Neural cell (in vitro differentiated cells): Measurements from ENCODE around the gene ANKRD63. TPM values are rescaled to one million over a fixed set of nuclear protein-coding genes. Genes with fewer than 3 reads are reported as not detected.

Source experiments
- H2AFZ ChIP-seq: fragments of 200-600, 300-800 bp; sonication (generic), shearing (Covaris generic); 2 replicates; pipeline ENCODE4 v1.6.0; 2014; ENCODE audit warnings: low read depth, mild to moderate bottlenecking, antibody characterized with exemption, low read length, moderate library complexity
- H3F3A ChIP-seq: fragments of 200-600 bp; shearing (Covaris generic); 2 replicates; pipeline ENCODE4 v1.6.1; 2016; ENCODE audit warnings: mild to moderate bottlenecking, moderate library complexity, mixed read lengths, antibody characterized with exemption, low read length; ENCODE audit not compliant: insufficient read depth, poor library complexity, severe bottlenecking
- H3K27ac ChIP-seq: fragments of 200-600, 300-800 bp; sonication (generic), shearing (Covaris generic); 2 replicates; pipeline ENCODE4 v1.5.1; 2014; ENCODE audit warnings: mild to moderate bottlenecking, low read length, moderate library complexity
- H3K27me3 ChIP-seq: fragments of 300-800, 200-600 bp; sonication (generic), shearing (Covaris generic); 2 replicates; pipeline ENCODE4 v1.6.0; 2014; ENCODE audit warnings: mild to moderate bottlenecking, low read depth, low read length, moderate library complexity; ENCODE audit not compliant: insufficient read depth
- H3K36me3 ChIP-seq: fragments of 300-800, 200-600 bp; sonication (generic), shearing (Covaris generic); 2 replicates; pipeline ENCODE4 v1.5.1; 2014; ENCODE audit warnings: mild to moderate bottlenecking, antibody characterized with exemption, low read length, moderate library complexity; ENCODE audit not compliant: insufficient read depth
- H3K4me2 ChIP-seq: fragments of 300-800, 200-600 bp; sonication (generic), shearing (Covaris generic); 2 replicates; pipeline ENCODE4 v1.6.0; 2014; ENCODE audit warnings: mild to moderate bottlenecking, low read length
- H3K4me3 ChIP-seq: fragments of 300-800, 200-600 bp; sonication (generic), shearing (Covaris generic); 2 replicates; pipeline ENCODE4 v1.5.1; 2014; ENCODE audit warnings: mild to moderate bottlenecking, low read length, moderate library complexity
- H3K79me2 ChIP-seq: fragments of 200-600 bp; shearing (Covaris generic); replicated peaks from 2 replicates; pipeline ENCODE4 v1.6.0; 2014; ENCODE audit warnings: mild to moderate bottlenecking, low read length, moderate library complexity; ENCODE audit not compliant: insufficient read depth
- H3K9ac ChIP-seq: fragments of 300-800, 200-600 bp; sonication (generic), shearing (Covaris generic); 2 replicates; pipeline ENCODE4 v1.6.1; 2016; ENCODE audit warnings: mild to moderate bottlenecking, low read length, mixed read lengths
- H3K9me2 ChIP-seq: fragments of 200-600 bp; shearing (Covaris generic); 2 replicates; pipeline ENCODE4 v1.6.1; 2016; ENCODE audit warnings: mild to moderate bottlenecking, low read length, mixed read lengths; ENCODE audit not compliant: insufficient read depth
- H3K9me3 ChIP-seq: fragments of 200-600, 300-800 bp; sonication (generic), shearing (Covaris generic); 2 replicates; pipeline ENCODE4 v1.6.1; 2016; ENCODE audit warnings: mild to moderate bottlenecking, mixed run types, low read length, moderate library complexity, mixed read lengths
- H4K20me1 ChIP-seq: fragments of 200-600 bp; shearing (Covaris generic); 2 replicates; pipeline ENCODE4 v1.6.1; 2016; ENCODE audit warnings: mild to moderate bottlenecking, mixed run types; ENCODE audit not compliant: insufficient read depth
- EP300 ChIP-seq: fragments of 450-650 bp; conservative IDR thresholded peaks from 2 replicates; pipeline ENCODE4 v1.6.1; 2014; ENCODE audit warnings: antibody characterized with exemption, mild to moderate bottlenecking, moderate library complexity; ENCODE audit not compliant: poor library complexity, severe bottlenecking
- EZH2 ChIP-seq: fragments of 200-600, 300-800 bp; shearing (Covaris generic), sonication (generic); IDR thresholded peaks from 2 replicates; pipeline ENCODE4 v1.6.1; 2014; ENCODE audit warnings: antibody characterized with exemption, low read length, borderline replicate concordance, mild to moderate bottlenecking; ENCODE audit not compliant: insufficient read depth, poor library complexity, severe bottlenecking
- MXI1 ChIP-seq: fragments of 450-650 bp; conservative IDR thresholded peaks from 2 replicates; pipeline ENCODE4 v1.6.1; 2014; ENCODE audit warnings: antibody characterized with exemption, mild to moderate bottlenecking; ENCODE audit not compliant: poor library complexity, severe bottlenecking
- POLR2AphosphoS5 ChIP-seq: IDR thresholded peaks from 2 replicates; pipeline ENCODE4 v1.6.1; 2012
- RAD21 ChIP-seq: fragments of 450-650 bp; conservative IDR thresholded peaks from 2 replicates; pipeline ENCODE4 v1.6.1; 2014; ENCODE audit warnings: antibody characterized with exemption, mild to moderate bottlenecking, moderate library complexity
- SMC3 ChIP-seq: fragments of 450-650 bp; conservative IDR thresholded peaks from 2 replicates; pipeline ENCODE4 v1.6.1; 2014; ENCODE audit warnings: antibody characterized with exemption, mild to moderate bottlenecking, moderate library complexity; ENCODE audit not compliant: poor library complexity
- TAF1 ChIP-seq: IDR thresholded peaks from 2 replicates; pipeline ENCODE4 v1.6.1; 2012; ENCODE audit warnings: low read depth
- polyA plus RNA-seq: library from polyadenylated mRNA; depleted of rRNA; stranded (reverse); fragments of >200 nt; gene quantifications from 2 replicates; pipeline ENCODE4 v1.2.3, GENCODE V29; 2014
- TF ChIP-seq, protein P1 (sequence below): IDR thresholded peaks from 2 replicates; pipeline ENCODE4 v1.6.1; 2012; ENCODE audit warnings: borderline replicate concordance
- TF ChIP-seq, protein P2 (sequence below): fragments of 450-650 bp; IDR thresholded peaks from 2 replicates; pipeline ENCODE4 v1.5.1; 2014; ENCODE audit warnings: antibody characterized with exemption, mild to moderate bottlenecking, moderate library complexity; ENCODE audit not compliant: poor library complexity, severe bottlenecking

Gene ANKRD63
- polyA plus RNA-seq, 1 donor from 2014 or later = 2.1 TPM

DNA sequence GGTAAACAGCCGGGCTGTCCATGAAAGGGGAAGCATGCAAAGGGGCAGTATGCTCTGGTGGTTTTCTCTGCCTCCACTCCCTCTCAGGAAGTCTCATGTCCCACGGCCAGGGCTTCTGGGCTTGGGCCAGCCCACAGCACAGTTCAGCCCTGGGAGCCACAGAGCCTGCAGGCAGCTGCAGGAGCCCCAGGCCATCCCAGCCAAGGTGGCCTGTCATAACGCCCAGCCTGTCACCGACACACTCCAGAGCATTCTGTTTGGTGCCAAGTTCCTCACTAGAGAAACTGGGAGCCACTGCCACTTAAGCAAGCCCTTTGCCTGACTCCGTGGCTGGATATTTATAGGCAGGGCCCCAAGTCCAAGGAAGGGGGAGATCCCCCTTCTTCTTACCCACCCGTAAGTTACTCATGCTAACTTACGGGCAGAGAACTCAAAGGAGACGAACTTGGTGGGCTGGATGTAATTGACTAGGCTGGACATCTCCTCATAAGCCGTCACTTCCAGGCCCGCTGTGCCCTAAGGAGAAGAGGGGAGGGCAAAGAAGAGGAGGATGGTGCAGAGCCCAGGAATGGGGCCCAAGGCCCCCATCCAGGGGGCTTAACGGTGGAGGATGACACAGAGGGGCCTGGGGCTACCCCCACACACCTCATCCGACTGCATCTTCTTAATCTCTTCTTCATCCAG, 13.2 kb upstream of the ANKRD63 start:
- Histone ChIP-seq H3K36me3 (no peaks in the 10 kb centered on the region), H2AFZ (no peak overlapping the region), H3K27ac (no peak overlapping the region), H3F3A (no peaks in the 10 kb centered on the region), H3K4me2 (no peak overlapping the region), H3K79me2 (no peaks in the 10 kb centered on the region), H4K20me1 (no peaks in the 10 kb centered on the region), H3K9me2 (no peaks in the 10 kb centered on the region), H3K9me3 (no peaks in the 10 kb centered on the region), H3K27me3 (no peaks in the 10 kb centered on the region), H3K9ac (no peak overlapping the region), H3K4me3 (no peak overlapping the region)
- TF ChIP-seq EZH2 = no peak
- TF ChIP-seq, protein P1, sequence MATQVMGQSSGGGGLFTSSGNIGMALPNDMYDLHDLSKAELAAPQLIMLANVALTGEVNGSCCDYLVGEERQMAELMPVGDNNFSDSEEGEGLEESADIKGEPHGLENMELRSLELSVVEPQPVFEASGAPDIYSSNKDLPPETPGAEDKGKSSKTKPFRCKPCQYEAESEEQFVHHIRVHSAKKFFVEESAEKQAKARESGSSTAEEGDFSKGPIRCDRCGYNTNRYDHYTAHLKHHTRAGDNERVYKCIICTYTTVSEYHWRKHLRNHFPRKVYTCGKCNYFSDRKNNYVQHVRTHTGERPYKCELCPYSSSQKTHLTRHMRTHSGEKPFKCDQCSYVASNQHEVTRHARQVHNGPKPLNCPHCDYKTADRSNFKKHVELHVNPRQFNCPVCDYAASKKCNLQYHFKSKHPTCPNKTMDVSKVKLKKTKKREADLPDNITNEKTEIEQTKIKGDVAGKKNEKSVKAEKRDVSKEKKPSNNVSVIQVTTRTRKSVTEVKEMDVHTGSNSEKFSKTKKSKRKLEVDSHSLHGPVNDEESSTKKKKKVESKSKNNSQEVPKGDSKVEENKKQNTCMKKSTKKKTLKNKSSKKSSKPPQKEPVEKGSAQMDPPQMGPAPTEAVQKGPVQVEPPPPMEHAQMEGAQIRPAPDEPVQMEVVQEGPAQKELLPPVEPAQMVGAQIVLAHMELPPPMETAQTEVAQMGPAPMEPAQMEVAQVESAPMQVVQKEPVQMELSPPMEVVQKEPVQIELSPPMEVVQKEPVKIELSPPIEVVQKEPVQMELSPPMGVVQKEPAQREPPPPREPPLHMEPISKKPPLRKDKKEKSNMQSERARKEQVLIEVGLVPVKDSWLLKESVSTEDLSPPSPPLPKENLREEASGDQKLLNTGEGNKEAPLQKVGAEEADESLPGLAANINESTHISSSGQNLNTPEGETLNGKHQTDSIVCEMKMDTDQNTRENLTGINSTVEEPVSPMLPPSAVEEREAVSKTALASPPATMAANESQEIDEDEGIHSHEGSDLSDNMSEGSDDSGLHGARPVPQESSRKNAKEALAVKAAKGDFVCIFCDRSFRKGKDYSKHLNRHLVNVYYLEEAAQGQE = no peak
- no peak for TF ChIP-seq POLR2AphosphoS5
- TF ChIP-seq, protein P2, sequence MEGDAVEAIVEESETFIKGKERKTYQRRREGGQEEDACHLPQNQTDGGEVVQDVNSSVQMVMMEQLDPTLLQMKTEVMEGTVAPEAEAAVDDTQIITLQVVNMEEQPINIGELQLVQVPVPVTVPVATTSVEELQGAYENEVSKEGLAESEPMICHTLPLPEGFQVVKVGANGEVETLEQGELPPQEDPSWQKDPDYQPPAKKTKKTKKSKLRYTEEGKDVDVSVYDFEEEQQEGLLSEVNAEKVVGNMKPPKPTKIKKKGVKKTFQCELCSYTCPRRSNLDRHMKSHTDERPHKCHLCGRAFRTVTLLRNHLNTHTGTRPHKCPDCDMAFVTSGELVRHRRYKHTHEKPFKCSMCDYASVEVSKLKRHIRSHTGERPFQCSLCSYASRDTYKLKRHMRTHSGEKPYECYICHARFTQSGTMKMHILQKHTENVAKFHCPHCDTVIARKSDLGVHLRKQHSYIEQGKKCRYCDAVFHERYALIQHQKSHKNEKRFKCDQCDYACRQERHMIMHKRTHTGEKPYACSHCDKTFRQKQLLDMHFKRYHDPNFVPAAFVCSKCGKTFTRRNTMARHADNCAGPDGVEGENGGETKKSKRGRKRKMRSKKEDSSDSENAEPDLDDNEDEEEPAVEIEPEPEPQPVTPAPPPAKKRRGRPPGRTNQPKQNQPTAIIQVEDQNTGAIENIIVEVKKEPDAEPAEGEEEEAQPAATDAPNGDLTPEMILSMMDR = no peak
- no peak for TF ChIP-seq RAD21
- no peak for TF ChIP-seq EP300

DNA sequence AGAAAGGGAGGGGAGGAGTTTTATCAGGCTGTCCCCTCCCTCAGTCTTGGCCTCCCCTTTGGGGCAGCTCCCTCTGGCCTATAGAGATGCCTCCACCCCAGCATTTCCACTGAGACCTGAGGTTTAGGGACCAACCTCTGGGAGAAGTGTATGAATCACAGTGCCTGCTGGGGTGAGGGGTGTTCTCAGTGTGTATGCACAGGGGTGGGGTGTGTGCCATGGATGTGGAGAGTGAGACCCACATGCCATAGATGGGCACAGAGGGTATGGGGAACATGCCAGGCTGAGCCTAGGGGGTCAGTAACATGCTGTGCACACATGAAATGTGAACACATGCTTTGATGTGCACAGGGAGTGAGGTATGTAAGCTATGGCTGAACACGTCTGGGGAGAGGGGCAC, 12.4 kb upstream of the ANKRD63 start:
- H3K9ac ChIP-seq = no peak overlapping the region
- H3K9me2 ChIP-seq = no peaks in the 10 kb centered on the region
- no peaks in the 10 kb centered on the region for H3F3A ChIP-seq
- no peak for TF ChIP-seq RAD21
- no peak for TF ChIP-seq SMC3
- no peak for TF ChIP-seq EZH2
- no peak for TF ChIP-seq POLR2AphosphoS5
- TF ChIP-seq, protein P2 = no peak
- TF ChIP-seq EP300 = no peak
- TF ChIP-seq, protein P1 = no peak
- no peak for TF ChIP-seq TAF1
- no peak for TF ChIP-seq MXI1
- no peaks in the 10 kb centered on the region for H3K36me3 ChIP-seq
- H3K4me3 ChIP-seq = no peak overlapping the region
- no peaks in the 10 kb centered on the region for H3K27me3 ChIP-seq
- no peak overlapping the region for H3K27ac ChIP-seq
- H3K9me3 ChIP-seq = no peaks in the 10 kb centered on the region
- no peak overlapping the region for H2AFZ ChIP-seq
- no peaks in the 10 kb centered on the region for H3K79me2 ChIP-seq
- H4K20me1 ChIP-seq = no peaks in the 10 kb centered on the region
- no peak overlapping the region for H3K4me2 ChIP-seq
